ENCODE data around the gene TRAK2.
"Not testable (repeated sequence)": the region's sequence is repeated elsewhere in the genome, so short reads cannot be mapped to it uniquely, and the experiment has no call there.

DNA sequence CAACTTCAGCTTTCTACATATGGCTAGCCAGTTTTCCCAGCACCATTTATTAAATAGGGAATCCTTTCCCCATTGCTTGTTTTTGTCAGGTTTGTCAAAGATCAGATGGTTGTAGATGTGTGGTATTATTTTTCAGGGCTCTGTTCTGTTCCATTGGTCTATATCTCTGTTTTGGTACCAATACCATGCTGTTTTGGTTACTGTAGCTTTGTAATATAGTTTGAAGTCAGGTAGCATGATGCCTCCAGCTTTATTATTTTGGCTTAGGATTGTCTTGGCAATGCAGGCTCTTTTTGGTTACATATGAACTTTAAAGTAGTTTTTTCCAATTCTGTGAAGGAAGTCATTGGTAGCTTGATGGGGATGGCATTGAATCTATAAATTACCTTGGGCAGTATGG lies 22.9 kb downstream of the TRAK2 start:
- TF ChIP-seq EP300, POLR2A (IDR thresholded peaks at IDR 0.05): not testable (repeated sequence)
- TF ChIP-seq, protein P1, sequence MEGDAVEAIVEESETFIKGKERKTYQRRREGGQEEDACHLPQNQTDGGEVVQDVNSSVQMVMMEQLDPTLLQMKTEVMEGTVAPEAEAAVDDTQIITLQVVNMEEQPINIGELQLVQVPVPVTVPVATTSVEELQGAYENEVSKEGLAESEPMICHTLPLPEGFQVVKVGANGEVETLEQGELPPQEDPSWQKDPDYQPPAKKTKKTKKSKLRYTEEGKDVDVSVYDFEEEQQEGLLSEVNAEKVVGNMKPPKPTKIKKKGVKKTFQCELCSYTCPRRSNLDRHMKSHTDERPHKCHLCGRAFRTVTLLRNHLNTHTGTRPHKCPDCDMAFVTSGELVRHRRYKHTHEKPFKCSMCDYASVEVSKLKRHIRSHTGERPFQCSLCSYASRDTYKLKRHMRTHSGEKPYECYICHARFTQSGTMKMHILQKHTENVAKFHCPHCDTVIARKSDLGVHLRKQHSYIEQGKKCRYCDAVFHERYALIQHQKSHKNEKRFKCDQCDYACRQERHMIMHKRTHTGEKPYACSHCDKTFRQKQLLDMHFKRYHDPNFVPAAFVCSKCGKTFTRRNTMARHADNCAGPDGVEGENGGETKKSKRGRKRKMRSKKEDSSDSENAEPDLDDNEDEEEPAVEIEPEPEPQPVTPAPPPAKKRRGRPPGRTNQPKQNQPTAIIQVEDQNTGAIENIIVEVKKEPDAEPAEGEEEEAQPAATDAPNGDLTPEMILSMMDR (IDR thresholded peaks at IDR 0.05) = not testable (repeated sequence)
